NCI-H510A treated with DMSO at 0.1 percent for 48 hours (cell line): ENCODE measurements around the gene ELK3.
"Not testable (repeated sequence)": the region's sequence is repeated elsewhere in the genome, so short reads cannot be mapped to it uniquely, and the experiment has no call there.

Source experiments
- DNase-seq: peaks from one replicate; lab custom pipeline; 2025; lab: John Stamatoyannopoulos, UW

Gene ELK3

GRCh38 chr12:96310067-96310466, 115.9 kb downstream of the ELK3 start:
- DNase-seq: no peak

GRCh38 chr12:96311191-96311590, 117.0 kb downstream of the ELK3 start:
- DNase-seq: no peak

- no peak for DNase-seq
These were observed 119.4 kb downstream of the ELK3 start for GRCh38 chr12:96313606-96314005.

GRCh38 chr12:96314723-96315122, 120.5 kb downstream of the ELK3 start:
- no peak for DNase-seq

- not testable (repeated sequence) for DNase-seq
These were observed 121.7 kb downstream of the ELK3 start for GRCh38 chr12:96315741-96316481.

GRCh38 chr12:96317801-96318200, 123.6 kb downstream of the ELK3 start:
- not testable (repeated sequence) for DNase-seq
